ENCODE data around the gene MAP2K4.
"Not testable (repeated sequence)": the region's sequence is repeated elsewhere in the genome, so short reads cannot be mapped to it uniquely, and the experiment has no call there.

The MAP2K4 gene

DNA sequence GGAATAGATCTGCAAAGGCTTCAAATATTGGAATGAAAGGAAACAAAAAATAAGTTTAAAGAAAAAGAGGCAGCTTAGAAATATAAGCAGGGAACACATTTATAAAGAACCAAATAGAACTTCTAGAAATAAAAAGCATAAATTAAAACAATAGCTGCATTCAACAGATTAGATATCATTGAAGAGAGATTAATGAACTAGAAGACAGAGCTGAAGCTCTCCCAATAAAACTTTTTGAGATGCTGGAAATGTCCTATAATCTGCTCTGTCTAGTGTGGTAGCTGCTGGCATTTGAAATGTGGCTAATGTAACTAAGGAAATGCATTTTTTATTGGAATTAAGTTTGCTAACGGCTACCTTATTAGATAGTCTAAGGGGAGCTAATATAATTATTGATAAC is 115.6 kb downstream of the MAP2K4 start:
- in situ Hi-C loops (cut with HindIII; ENCODE audit: low sequenced_read_pairs): no loop called here

DNA sequence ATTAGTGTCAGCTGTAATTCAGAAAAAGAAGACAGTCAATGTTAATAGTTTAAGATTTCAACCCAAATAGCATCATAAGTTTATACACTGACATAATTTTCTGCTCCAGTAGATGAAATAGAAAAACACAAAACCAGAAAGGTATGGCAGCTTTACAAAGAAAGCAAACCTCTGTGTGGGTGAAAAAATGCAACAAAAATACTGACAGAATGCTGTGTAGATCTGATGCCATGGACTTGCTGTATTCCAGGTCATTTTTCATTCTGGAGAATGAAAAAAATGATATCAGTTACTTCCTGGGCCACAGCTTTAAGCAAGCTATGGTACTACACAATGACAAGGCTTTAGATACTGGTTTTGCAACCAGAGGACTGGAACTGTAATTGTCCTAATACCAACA is 116.0 kb downstream of the MAP2K4 start:
- in situ Hi-C loops (cut with HindIII; ENCODE audit: low sequenced_read_pairs): no loop called here

DNA sequence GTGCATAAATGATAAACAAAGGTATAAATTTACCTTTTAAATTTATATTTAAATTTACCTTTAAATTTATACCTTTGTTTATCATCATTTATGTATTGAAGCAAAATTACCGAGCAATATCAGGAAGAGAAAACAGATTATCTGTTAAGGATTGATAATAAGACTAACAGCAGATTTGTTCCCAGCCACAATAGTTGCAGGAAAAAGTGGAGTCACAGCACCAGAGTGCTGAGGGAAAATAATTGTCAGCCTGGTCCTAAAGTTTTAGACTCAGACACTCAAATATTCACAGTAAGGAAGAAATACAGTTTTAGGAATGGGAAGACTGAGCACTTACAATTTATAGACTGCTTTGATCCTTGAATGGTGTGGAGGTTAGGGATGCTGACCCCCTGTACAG is 117.2 kb downstream of the MAP2K4 start:
- in situ Hi-C loops (cut with HindIII; ENCODE audit: low sequenced_read_pairs): no loop called here

DNA sequence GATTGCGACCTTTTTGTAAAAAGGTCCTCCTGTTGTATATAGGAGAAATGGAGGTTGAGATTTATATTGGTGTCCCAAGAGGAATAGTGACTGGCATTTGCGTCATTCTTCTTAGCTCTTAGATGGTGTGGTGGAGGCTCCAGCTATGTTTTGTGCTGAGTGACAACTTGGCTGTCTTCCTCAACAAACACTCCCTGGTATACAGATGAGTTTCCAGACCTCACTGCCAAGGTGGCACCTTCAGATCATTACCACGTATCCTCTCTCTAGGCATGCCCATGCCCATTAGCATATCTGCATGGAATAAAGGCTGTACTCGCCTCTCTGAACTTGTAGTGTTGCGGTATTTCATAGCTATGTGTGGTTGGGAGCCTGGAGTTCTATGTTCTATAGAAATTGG is 120.0 kb downstream of the MAP2K4 start:
- in situ Hi-C loops (cut with HindIII; ENCODE audit: low sequenced_read_pairs): no loop called here

DNA sequence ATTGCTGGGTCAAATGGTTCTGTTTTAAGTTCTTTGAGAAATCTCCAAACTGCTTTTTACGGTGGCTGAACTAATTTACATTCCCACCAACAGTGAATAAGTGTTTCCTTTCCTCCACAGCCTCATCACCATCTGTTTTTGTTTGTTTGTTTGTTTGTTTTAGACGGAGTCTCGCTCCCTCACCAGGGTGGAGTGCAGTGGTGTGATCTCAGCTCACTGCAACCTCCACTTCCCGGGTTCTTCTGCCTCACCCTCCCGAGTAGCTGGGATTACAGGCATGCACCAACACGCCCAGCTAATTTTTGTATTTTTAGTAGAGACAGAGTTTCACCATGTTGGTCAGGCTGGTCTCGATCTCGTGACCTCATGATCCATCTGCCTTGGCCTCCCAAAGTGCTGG is 141.5 kb downstream of the MAP2K4 start:
- in situ Hi-C loops (cut with HindIII; ENCODE audit: low sequenced_read_pairs): not testable (repeated sequence)

DNA sequence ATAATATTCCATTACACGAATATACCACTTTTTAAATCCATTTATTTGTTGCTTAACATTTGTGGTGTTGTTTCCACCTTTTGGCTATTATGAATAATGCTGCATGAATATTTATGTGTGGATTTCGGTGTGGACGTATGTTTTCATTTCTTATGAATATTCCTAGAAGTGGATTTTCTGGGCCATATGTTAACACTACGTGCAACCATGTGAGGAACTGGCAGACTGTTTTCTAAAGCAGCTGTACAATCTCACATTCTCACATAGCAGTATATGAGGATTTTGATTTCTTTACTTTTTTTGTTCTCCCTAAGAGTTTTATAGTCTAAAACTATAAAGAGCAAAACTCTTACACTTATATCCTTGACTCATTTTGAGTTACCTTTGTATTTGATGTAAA is 143.4 kb downstream of the MAP2K4 start:
- in situ Hi-C loops (cut with HindIII; ENCODE audit: low sequenced_read_pairs): no loop called here

DNA sequence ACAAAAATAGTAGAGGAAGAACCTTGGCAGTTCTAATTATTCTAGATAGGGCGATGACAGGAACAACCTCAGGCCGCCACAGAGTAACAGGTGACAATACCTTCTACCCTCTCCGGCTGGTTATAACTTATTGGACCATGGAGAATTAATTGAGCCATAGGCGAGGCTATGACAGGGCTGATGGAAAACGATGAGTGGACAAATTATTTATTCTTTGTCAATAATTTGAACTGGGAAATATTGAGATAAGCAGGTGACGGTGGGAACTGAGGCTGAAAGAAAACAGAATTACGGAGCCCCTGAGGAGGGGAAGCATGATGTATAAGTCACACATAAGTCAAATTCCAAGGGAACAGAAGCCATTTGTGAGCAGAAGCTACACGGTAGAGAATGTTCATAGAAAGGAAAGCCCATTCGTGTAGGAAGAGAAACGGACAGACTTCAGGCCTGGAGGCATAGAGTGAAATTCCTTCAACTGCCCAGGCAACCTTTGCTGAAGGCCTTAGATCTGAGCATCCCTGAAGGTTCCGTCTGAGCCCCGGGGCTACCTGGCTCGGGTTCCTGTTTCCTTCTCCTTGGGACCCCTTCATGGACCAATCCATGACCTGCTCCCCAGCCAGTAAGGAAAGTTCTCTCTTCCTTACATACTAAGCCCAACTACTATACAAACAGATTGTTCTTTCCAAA is 158.1 kb downstream of the MAP2K4 start:
- in situ Hi-C loops (cut with HindIII; ENCODE audit: low sequenced_read_pairs): no loop called here

DNA sequence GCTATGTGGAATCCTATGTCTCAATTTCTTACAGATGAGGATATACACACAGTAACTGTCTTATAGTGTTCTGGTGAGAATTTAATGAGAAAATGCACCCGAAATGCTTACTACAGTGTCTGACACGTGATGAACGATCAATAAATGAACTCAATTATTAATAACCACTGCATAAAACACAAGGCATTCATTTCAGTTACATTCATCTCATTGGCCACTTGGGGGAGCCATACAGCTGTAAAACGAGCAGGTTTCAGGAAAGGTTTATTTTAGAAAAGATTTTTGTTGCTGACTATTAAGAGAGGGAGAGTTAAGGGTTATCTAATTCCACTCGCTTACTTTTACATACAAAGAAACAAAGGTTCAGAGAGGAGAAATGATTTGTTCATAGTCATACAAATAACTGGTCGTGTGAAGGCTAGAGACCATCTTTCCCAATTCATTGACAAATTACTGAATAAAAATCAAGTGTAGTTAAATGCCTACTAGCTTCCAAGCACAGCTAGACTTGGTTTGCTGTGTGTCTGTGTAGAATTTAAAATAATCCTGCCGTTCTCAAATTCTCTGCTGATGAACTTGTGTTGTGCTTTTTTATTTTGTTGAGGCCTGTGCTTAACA is 160.1 kb downstream of the MAP2K4 start:
- in situ Hi-C loops (cut with HindIII; ENCODE audit: low sequenced_read_pairs): no loop called here

DNA sequence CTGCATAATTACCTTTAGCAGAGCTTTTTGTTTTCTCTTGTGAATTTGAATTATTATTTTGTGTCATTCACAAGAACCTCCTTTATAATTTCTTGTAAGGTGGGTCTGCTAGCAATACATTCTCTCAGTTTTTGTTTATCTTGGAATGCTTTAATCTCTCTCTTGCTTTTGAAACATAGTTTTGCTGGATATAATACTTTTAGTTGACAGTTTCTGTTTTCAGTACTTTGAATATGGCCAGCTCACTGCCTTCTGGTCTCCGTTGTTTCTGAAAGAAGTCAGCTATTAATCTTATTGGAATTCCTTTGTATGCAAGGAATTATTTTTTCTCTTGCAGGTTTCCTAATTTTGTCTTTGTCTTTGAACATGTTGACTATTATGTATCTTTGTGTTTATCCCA is 167.0 kb downstream of the MAP2K4 start:
- in situ Hi-C loops (cut with HindIII; ENCODE audit: low sequenced_read_pairs): no loop called here

DNA sequence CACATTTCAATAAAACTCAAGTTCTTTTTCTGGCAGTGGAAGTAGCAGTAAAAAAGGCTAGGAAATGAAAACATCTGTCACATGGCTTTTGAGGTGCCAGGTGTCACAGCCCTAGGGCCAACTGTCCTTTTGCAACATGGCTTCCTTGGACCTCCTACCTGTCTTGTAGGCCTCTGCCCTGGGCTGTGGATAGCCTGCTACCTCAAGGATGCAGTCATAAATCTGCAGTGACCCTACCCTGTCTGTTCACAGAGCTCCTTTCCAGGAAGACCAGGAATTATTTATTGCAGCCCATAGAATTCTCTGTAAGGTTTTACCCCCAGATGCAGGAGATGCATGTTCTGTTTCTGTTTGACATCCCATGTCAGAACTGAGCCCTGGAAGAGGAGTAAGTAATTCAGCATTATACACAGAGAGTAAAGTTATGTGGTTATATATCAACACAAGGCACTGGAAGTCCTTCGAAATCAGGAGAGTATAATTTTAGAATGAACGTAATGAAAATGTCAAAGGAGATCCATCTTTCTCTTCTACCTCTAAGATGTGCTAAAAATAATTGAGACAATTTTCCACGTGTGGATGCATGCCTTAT is 172.6 kb downstream of the MAP2K4 start:
- in situ Hi-C loops (cut with HindIII; ENCODE audit: low sequenced_read_pairs): loop anchor here (10.0 kb wide), 1 partner anchor 242 kb away; no protein-coding TSS in a partner anchor

Measured in endothelial cell of hepatic sinusoid (primary cell).